GM12878 (cell line): Measurements from ENCODE around the gene PDE3B. TPM values are rescaled to one million over a fixed set of nuclear protein-coding genes. Genes with fewer than 3 reads are reported as not detected.

Experiments used
- ATAC-seq: fragments of 200-7000 bp; cut with Tn5 transposase; 3 replicates; pipeline ENCODE4 v1.9.1; 2020; ENCODE audit warnings: mild to moderate bottlenecking, moderate library complexity
- BruUV-seq: library from RNA; stranded (reverse); fragments of 400-500 nt; replicated peaks from 2 replicates; lab custom pipeline; 2021; lab: Mats Ljungman, UMichigan
- CTCF ChIA-PET: fragments of 300-600 bp; sonication (Branson Sonifier 250); formaldehyde crosslinking; extraction: SDS; loops from one replicate; lab custom pipeline; 2021; ENCODE audit warnings: inconsistent platforms; lab: Yijun Ruan, JAX
- POLR2A ChIA-PET: fragments of 350-600 bp; formaldehyde crosslinking; extraction: SDS; loops from one replicate; lab custom pipeline; 2021; ENCODE audit warnings: inconsistent platforms; lab: Charles Lee
- RAD21 ChIA-PET: fragments of 300-600 bp; sonication (Branson Sonifier 250); formaldehyde crosslinking; loops from one replicate; lab custom pipeline; 2023; ENCODE audit warnings: antibody characterized with exemption; ENCODE audit not compliant: unreplicated experiment; lab: Charles Lee
- SMC1A ChIA-PET: fragments of 300-600 bp; sonication (Branson Sonifier 250); formaldehyde crosslinking; loops from one replicate; lab custom pipeline; 2023; ENCODE audit not compliant: unreplicated experiment, uncharacterized antibody; lab: Charles Lee
- DNase-seq: peaks from one replicate; pipeline ENCODE4 v3.0.0-alpha.2; 2011; ENCODE audit warnings: low read depth, low spot score
- FAIRE-seq: peaks from 3 replicates; lab custom pipeline; 2011; peaks lifted over from hg19 to GRCh38; lab: Jason Lieb, UNC
- H2AFZ ChIP-seq: 2 replicates; pipeline ENCODE4 v1.6.0; 2011; ENCODE audit warnings: low read depth, low read length, control low read depth; ENCODE audit not compliant: control insufficient read depth
- H3K27ac ChIP-seq: 2 replicates; pipeline ENCODE4 v1.5.1; 2011; ENCODE audit warnings: control low read depth; ENCODE audit not compliant: control insufficient read depth, insufficient read depth
- H3K27me3 ChIP-seq, 2 experiments: replicated peaks in 1 of 2; 2 replicates each; pipeline versions ENCODE4 v1.6.0 to v1.6.1; 2011; ENCODE audit warnings: low read length in 1 of 2; ENCODE audit not compliant: control insufficient read depth in 2 of 2, insufficient read depth in 2 of 2
- H3K36me3 ChIP-seq, 2 experiments: 2 replicates each; pipeline ENCODE4 v1.5.1; 2011; ENCODE audit warnings: low read length in 1 of 2; ENCODE audit not compliant: control insufficient read depth in 2 of 2, insufficient read depth in 2 of 2
- H3K4me1 ChIP-seq: 2 replicates; pipeline ENCODE4 v1.6.1; 2011; ENCODE audit warnings: mild to moderate bottlenecking, low read length, moderate library complexity, mixed read lengths; ENCODE audit not compliant: control insufficient read depth, insufficient read depth
- H3K4me2 ChIP-seq: 2 replicates; pipeline ENCODE4 v1.6.0; 2011; ENCODE audit warnings: control low read depth; ENCODE audit not compliant: control insufficient read depth, insufficient read depth
- H3K4me3 ChIP-seq: fragments of 200-600 bp; sonication (generic); 2 replicates; pipeline ENCODE4 v1.5.1; 2016
- H3K79me2 ChIP-seq: 2 replicates; pipeline ENCODE4 v1.6.0; 2011; ENCODE audit warnings: low read length; ENCODE audit not compliant: control insufficient read depth, insufficient read depth
- H3K9ac ChIP-seq: 2 replicates; pipeline ENCODE4 v1.8.0; 2011; ENCODE audit warnings: low read length, control low read depth, mixed read lengths; ENCODE audit not compliant: control insufficient read depth, insufficient read depth
- H3K9me3 ChIP-seq: replicated peaks from 3 replicates; pipeline ENCODE4 v1.5.1; 2011; ENCODE audit warnings: mild to moderate bottlenecking, low read length; ENCODE audit not compliant: control insufficient read depth, insufficient read depth
- H4K20me1 ChIP-seq: 2 replicates; pipeline ENCODE4 v1.6.0; 2011; ENCODE audit not compliant: control insufficient read depth, insufficient read depth
- CREM ChIP-seq: IDR thresholded peaks from 2 replicates; pipeline ENCODE4 v1.6.1; 2014; ENCODE audit warnings: antibody characterized with exemption, low read depth
- IRF5 ChIP-seq: fragments of 450-650 bp; IDR thresholded peaks from 2 replicates; pipeline ENCODE4 v1.6.1; 2017; ENCODE audit warnings: borderline replicate concordance
- SMC3 ChIP-seq: IDR thresholded peaks from 2 replicates; pipeline ENCODE4 v1.6.1; 2011; ENCODE audit warnings: low read length, improper control_type of control experiment, borderline replicate concordance
- SRF ChIP-seq, 2 experiments: IDR thresholded peaks; 2 replicates each; pipeline ENCODE4 v1.6.1; 2011; ENCODE audit warnings: low read depth in 2 of 2, low read length in 2 of 2, mild to moderate bottlenecking in 1 of 2, moderate library complexity in 1 of 2
- YBX1 ChIP-seq: fragments of 450-650 bp; IDR thresholded peaks from 2 replicates; pipeline ENCODE4 v1.6.1; 2016; ENCODE audit warnings: antibody characterized with exemption
- ZBTB33 ChIP-seq: fragments of 450-650 bp; IDR thresholded peaks from 2 replicates; pipeline ENCODE4 v1.6.1; 2017; ENCODE audit warnings: mild to moderate bottlenecking
- in situ Hi-C: fragments of 300-500 bp; cut with MboI; formaldehyde crosslinking; loops from 9 replicates; pipeline ENCODE4 v1.14.3; 2018; ENCODE audit warnings: mixed read lengths
- intact Hi-C: fragments of 100-400 bp; cut with micrococcal nuclease; formaldehyde crosslinking; loops from one replicate; pipeline ENCODE4 v1.14.2; 2022; ENCODE audit not compliant: unreplicated experiment
- polyA plus RNA-seq, 11 experiments: library from polyadenylated mRNA; depleted of rRNA in 4 of 11; unstranded in 6 of 11; stranded (reverse) in 5 of 11; fragments of >200 nt; fragmentation: Nextera tagmentation in 4 of 11; fragmentation: Illumina TruSeq in 1 of 11; extraction: Ambion mirVana in 4 of 11; extraction: Trizol in 1 of 11; gene quantifications; 1 replicate in 1 of 11; 2 replicates in 10 of 11; pipeline versions ENCODE4 v1.2.1 to v1.2.3, GENCODE V29; 2011 to 2016; ENCODE audit warnings: inconsistent platforms in 2 of 11, missing spikeins in 2 of 11, low read depth in 1 of 11
- total RNA-seq, 4 experiments: library from RNA; depleted of rRNA in 3 of 4; stranded (reverse); fragments of >200 nt in 3 of 4; fragmentation: Illumina TruSeq in 1 of 4; extraction: Trizol in 1 of 4; gene quantifications; 2 replicates each; pipeline versions ENCODE4 v1.2.1 to v1.2.3, GENCODE V29; 2013 to 2021

The PDE3B gene
- total and polyA plus RNA-seq, 10 of the 15 experiments (the other 5 are each of a cell fraction or from before 2014, with no cell fraction given) = 0.04 to 3.1 (median 1.9) TPM

- CTCF ChIA-PET = no interaction called here
- no TSS peak for BruUV-seq
- Histone ChIP-seq H2AFZ (no peak overlapping the region), H3K9ac (no peak overlapping the region), H3K79me2 (no peaks in the 10 kb centered on the region), H3K36me3 (no peaks in the 10 kb centered on the region), H3K9me3 (no peaks in the 10 kb centered on the region), H3K27me3 (no peaks in the 10 kb centered on the region), H3K4me2 (no peak overlapping the region), H3K4me1 (no peaks in the 10 kb centered on the region), H4K20me1 (no peaks in the 10 kb centered on the region), H3K27ac (no peak overlapping the region), H3K4me3 (no peak overlapping the region)
- TF ChIP-seq SMC3 (no peak), YBX1 (no peak), SRF (IDR thresholded peaks at IDR 0.05; ENCODE audit: low read depth in 2 of 2, low read length in 2 of 2) (no peak), IRF5 (no peak), ZBTB33 (no peak), CREM (no peak)
- in situ Hi-C loops = no loop called here
- FAIRE-seq = no peak
- no peak for DNase-seq
- no peak for ATAC-seq
- POLR2A ChIA-PET = no interaction called here
- RAD21 ChIA-PET = no interaction called here
- SMC1A ChIA-PET = no interaction called here
- intact Hi-C loops = no loop called here
These were observed 177.4 kb downstream of the PDE3B start for GRCh38 chr11:14821031-14821430.
